ENCODE measurements around the gene BLID.

Gene BLID, protein sequence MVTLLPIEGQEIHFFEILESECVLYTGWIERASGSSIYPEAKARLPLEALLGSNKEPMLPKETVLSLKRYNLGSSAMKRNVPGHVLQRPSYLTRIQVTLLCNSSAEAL

DNA sequence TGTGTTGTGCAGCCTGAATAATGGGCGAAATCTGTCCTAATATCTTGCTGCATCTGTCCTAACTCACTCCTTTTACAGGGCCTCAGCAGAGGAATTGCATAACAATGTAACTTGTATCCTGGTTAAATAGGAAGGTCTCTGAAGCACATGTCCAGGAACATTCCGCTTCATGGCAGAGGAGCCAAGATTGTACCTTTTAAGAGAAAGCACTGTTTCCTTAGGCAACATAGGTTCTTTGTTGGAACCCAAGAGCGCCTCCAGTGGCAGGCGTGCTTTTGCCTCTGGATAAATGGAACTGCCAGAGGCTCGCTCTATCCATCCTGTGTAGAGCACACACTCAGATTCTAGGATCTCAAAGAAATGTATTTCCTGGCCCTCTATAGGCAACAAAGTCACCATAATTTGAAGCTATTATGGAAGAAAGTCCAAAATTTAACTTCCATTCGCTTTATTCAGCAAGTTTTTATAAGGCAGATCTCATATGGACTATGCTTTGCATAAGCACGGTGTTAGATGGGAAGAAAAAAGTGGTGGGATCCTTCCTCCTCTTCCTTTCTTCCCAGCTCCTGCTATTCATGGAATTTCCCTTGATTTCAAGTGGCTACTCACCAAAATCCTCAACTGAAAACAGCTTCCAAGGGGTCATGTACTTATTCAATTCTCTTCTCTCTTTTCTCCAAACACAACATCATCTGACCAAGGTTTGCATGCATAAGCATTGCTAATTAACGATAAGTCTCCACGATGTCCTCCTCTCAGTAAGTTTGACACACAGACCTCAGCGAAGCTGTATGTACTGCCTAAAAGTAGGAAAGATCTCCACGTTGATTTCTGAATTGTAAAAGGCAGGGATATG lies at the start of gene BLID:
BLID (minus strand) TSS at position 692 of the 856 bp plus-strand sequence; CDS start at position 399, 293 bp downstream.
- H3K4me3 ChIP-seq (ENCODE audit: low read depth, low read length) = no peak within 1 kb of the TSS

DNA sequence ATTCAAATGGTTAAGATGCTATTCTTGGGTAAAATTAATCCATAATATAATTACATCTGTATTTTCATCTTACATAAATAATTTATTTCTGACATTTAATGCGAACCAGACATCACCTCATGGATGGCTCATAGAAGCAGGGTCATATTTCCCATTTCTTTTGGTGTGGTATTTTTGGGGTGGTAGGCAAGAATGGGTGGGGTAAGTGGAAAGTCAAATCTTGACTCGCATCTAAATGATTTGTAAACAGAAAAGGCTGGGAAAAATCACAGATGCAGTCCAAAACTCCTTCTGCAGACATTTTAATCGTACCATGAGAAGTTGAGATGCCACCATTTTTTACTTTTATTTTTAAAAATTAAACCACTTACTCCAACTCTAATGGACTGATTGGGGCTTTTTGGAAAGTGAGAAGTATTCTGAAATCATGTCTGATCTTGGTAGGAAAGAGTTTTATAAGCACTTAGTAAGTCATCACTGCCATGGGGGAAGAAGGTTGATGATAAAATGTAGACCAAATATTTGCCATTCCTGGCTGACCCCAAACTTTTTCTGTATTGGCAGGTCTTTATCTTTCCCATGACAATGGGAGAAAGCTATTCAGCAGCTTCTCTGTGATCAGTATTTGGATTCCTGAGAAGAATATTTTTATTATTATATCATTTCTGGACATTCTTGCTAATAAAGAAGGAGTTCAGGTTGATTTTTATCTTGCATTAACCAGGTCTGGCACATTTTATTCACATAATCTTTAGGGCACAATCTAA lies 47.2 kb upstream of the BLID start:
- no peak overlapping the region for H3K4me3 ChIP-seq (ENCODE audit: low read depth, low read length)

DNA sequence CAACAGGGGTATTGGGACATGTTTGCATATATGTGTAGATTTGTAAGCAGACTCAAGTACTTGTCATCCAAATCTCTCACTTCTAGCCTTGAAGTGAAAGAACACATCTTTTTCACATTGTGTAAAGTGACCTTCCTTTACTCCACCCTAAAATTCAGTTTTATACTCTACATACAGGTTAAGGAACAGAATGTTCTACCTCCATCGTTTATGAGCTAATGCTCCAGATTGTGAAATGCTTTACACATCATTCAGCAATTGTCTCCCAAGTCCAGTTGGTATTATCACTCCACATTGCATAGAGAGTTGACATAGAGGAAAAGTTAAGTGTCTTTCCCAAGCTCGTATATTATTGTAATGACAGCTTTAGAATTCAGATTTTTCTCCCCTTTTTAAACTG lies 46.1 kb upstream of the BLID start:
- no peak overlapping the region for H3K4me3 ChIP-seq (ENCODE audit: low read depth, low read length)

DNA sequence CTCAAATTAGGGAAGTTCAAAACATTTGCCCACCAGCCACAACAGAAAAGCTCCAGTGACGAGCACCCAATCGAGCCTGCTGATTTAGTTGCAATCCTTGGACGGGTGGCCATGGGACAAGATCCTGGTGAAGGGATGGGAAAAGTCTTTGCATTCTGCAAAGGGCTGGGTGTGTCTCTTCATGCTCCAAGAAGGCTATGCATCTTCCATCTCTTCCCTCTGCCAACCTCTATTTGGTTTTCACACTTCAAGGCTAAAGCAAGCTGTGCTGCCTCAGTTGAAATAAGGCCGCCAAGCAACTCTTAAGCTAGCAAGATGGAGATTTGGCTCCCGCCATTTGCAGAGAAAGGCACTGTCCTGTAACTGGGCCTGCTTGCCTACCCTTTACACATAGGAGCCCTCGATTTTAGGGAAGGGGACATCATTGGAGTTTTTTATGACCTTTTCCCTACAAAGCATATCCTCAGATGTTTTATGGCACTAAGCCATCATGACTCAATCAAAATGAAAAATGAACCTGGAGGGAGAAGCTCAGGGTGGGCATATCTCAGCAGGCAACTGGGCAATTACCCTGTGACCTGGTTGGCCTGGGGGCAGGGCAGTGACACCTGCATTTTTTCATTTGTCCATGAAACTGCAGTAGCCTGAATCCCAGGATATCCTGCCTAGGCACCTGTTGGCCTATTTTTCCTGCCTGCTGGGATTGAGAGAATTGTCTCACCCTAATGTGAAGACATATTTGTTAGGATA lies 45.0 kb upstream of the BLID start:
- no peak overlapping the region for H3K4me3 ChIP-seq (ENCODE audit: low read depth, low read length)

DNA sequence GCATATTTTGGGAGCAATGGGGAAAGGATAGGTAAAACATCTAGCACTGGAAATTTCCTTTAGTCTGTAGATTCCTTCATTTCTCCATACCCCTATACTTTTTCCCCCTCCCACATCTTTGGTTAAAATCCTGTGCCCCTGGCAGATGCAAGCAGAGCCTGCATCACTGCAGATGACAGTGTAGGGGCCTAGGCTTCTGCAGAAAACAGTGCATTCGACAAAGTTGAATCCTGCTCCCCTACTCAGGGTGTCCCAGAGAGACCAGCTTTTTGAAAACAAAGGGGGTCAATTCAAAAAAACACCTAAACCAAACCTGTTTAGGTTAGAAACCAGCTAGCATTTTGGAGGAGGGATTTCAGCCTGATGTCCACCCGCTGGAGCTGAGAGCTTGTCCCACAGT lies 43.8 kb upstream of the BLID start:
- no peak overlapping the region for H3K4me3 ChIP-seq (ENCODE audit: low read depth, low read length)

DNA sequence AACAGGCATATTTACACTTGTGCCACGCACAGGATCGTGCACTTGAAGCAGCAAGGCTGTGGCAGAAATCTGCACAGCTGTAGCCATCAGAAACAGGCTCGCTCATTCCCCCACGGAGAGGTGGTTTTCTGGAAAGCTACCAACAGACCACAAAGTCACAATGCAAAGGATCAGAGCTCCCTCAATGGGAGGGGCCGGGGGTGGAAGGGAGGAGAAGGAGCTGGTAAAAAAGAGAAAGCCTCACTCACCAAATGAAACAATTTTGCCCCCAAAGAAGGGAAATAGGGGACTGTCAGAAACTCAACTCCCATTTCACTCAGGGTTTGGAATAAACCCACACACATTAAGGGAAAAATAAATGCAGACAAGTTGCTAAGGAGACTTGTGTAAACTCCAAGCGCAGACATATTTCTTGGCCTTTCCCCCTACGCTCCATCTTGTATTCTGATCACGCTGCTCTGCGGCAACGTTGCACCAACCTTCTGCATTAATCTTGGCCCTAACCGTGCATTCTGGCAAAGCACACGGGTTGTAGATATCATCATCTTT lies 43.2 kb upstream of the BLID start:
- H3K4me3 ChIP-seq (ENCODE audit: low read depth, low read length) = no peak overlapping the region

DNA sequence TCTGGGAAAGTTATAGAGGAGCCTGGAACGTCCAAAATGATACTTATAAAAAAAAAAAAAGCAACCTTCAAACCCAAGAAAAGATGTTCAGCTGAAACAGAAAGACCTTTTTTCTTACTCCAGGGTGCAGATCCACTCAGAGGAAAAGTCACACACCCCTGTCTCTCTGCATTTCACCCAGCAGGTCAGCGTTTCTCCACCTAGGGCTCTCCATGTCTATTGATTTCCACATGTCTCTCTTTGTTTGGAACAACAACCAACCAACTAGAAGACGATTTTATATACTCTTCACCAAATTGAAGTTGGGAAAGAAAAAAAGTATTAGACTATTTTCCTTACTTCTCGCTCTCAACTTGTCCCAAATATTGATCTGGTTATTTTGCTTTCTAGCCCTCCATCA lies 42.2 kb upstream of the BLID start:
- no peak overlapping the region for H3K4me3 ChIP-seq (ENCODE audit: low read depth, low read length)

DNA sequence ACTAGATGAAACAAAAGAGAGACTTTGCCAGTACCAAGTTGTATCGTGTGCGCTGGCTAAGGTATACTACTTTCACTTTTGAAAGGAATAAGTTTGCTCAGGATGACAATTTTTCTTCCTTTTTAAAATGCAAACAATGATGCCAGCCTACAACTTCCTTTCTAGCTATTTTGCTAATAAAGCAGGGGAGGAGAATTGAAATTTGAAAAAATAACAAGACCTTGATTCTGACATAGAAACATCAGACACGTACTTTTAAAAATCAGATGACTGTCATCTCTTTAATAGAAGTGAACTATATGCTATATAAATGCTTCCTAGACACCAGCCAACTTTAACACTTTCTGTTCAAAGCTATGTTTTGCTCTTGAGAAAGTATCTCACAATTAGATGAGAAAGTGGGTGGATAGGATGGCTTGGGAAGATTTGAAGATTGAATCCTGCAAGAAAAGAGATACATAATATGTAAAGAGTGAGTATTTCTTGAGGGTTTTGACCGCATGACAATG lies 41.7 kb upstream of the BLID start:
- H3K4me3 ChIP-seq (ENCODE audit: low read depth, low read length) = no peak overlapping the region

DNA sequence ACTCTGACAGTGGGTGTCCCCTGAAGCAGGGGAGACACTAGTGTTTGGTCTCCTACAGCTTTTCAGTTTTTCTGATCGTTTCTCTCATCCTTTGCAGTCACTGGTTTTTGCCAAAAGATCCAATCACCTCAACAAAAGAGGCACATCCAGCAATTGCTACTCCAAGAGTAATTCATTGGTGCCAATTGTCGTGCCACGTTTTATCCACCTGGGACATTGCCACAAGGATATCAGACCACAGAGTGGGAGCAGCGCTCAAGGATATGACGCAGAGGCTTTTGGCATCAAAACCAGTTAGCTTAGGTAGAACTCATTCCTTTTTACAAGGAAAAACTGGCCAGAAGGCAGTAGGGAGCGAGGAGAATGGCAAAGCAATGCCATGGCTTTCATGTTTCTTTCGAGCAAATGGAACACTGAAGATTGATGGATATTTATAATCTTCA lies 40.9 kb upstream of the BLID start:
- no peak overlapping the region for H3K4me3 ChIP-seq (ENCODE audit: low read depth, low read length)

DNA sequence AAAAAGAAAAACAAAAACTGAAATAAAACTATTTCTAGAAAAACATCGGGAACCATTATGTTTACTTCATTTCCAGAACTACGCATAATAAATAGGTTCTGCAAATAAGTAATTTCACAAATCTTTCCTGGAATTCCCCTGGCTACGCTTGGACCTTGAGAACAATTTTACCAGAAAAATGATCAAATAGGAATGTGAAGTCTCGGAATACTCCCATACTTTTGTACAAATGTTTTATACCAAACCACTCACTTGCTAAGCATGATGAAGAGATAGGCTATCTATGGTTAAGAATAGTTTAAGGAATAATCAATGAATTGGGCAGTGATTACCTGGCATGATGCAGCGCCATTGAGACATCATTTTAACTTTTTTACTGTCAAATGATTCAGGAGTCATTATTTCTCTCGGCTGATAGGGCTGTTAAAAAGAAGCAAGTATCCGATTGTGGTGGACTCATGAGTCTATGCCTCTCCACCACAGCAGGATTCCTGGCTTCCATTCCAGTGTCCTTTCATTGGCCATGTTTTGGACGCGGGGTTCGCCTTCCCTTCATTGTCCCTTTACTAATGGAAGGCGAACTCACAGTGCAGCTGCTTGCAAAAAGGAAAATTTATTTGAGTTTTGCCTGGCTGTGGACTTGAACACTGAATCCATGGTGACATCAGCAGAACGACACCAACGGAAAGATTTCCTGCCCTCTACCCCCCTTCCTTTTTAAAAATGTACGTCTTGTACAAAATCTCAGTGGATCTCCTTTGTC lies 39.9 kb upstream of the BLID start:
- H3K4me3 ChIP-seq (ENCODE audit: low read depth, low read length) = no peak overlapping the region

DNA sequence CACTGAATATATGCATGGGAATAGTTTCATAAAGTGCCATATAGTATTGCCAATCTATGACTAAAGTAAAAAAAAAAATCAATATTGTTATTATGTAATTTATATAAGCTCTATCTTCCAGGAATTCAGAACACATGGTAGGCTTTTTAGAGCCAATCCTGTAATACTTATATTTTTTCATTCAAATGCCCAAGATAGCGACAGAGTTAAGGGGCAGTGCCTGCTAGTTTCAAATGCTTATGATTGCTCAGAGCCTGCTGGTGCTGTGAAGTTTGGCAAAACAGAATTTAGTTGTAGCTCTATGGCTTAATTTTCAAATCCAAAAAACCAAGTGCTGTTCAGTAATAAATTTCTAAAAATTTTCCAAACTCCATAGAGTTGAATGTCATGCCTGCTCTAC lies 39.0 kb upstream of the BLID start:
- H3K4me3 ChIP-seq (ENCODE audit: low read depth, low read length) = no peak overlapping the region

DNA sequence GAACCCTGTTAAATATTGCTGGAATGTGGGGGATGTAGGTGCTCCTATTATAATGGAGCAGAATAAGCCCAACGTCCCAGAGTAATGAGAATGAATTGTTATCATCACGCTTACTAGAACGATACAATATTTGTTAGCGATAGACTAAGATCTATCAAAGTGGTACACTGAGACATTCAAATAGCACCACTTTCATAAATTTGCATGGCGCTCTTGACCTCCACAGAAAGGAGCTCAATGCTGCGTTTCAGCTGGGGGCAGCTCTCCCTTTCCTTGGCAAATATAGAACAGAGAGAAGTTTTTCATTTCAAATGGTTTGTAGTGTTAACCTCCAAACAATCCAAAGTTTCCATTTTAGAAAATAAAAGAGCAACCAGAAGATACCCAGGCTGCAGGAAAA lies 38.2 kb upstream of the BLID start:
- no peak overlapping the region for H3K4me3 ChIP-seq (ENCODE audit: low read depth, low read length)

DNA sequence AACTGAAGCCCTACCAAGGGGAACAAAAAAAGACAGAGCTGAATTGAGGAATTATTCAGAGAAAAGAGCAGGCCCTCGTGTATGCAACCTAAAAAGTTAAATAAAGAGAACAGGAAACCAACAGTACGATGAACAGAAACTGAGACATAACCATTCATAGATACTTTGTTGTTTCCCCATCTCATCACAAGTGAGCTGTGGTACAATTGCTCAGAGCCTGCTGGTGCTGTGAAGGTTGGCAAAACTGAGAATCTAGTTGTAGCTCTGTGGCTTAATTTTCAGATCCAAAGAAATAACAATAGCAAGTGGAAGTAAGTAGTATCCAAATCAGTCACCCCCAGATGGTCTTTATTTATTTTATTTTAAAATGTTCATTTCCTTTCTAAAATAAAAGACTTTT lies 37.7 kb upstream of the BLID start:
- no peak overlapping the region for H3K4me3 ChIP-seq (ENCODE audit: low read depth, low read length)

DNA sequence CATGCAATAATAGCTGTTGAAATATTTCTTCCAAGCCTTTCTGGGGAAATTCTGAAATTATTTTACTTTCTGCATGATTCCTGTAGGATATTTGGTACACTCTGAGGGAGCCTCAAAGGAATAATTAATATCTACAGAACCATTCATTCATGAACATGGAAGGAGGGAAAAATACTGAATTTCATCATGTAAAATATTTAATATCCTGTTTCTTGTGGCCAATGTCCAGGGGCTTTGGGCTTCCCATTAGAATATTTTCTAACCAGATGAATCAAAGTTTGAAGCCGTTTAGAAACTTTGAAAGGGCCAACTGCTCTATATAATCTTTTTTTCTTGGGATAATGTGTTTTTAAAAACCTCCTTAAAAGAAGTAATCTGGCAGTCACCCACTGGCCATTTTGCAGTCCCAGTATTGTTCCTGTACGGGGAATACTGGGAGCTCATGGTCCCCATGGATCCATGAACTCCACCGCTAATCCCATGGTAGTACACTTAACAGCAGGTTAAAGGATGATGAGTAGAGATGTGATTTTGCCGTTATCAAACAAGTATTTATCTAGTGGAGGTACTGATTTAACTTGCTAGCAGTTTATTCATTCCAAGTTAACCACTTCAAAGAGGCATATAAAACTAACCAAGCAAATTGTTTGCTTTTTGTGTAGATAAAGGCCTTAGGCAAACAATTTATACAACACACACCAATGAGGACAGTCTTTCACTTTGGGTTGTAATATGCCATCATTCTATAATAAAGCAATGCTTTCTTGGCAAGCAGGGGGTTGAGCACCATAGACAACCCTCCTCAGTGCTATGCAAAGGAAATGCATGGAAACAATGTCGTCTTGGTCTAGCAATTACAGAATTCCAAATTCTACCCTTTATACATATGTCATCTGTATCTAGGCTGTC lies 34.5 kb upstream of the BLID start:
- H3K4me3 ChIP-seq (ENCODE audit: low read depth, low read length) = no peak overlapping the region

DNA sequence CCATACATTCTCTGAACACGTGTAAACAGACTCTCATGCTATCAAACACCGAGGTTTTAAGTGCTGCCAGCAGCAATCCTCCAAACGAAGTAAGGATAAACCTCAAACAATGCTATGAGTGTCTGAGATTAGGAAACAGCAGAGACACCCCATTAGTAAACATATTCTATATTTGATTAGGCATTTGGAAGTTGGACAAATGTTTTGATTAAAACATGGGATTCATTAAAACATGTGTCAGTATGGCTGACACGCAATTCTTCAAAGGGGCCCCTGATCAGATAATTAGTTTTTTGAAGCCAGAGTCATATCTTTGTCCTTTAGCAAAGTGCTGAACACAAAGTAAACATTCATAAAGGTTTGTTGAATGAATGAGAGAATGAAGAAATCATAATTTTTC lies 33.2 kb upstream of the BLID start:
- H3K4me3 ChIP-seq (ENCODE audit: low read depth, low read length) = no peak overlapping the region

DNA sequence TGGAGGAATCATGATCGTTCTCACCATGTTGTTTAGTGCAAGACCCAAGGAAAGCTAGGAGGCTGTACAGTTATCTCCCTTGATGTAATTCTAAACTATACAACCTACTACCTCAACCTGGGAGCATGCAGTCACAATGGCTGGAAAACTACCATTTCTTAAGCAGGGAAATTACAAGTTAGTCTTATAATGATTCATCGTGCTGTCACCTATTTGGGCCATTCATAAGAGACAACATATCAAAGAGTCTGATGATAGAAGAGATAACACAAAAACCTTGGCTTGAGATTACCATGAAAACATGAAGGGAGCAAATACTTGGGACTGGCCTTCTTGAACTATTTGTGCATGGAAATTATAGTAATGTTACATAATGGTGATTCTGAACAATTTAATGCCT lies 30.5 kb upstream of the BLID start:
- no peak overlapping the region for H3K4me3 ChIP-seq (ENCODE audit: low read depth, low read length)

DNA sequence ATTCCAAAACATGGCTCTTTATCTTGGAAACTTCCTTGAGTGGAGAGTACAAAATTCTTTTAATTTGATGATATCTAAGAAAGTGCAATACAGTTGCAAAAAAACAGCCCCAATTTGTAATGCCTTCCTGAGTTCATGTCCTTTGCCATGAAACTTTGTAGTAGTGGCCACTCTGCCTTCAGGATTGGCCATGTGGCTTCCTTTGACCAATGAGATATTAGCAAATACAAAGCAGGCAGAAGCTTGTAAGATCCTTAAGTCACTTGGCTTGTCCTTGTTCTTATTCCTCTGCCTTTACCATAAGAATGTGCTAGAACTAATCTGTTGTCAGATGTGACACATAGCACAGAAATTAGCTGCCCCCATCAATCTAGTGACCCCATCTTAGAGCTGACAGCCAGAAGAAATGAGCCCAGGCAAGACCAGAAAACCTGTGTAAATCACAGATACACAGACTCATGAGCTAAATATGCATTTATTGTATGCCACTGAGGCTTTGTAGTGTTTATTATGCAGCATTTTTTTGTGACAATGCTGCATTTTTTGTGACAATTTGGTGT lies 29.8 kb upstream of the BLID start:
- H3K4me3 ChIP-seq (ENCODE audit: low read depth, low read length) = no peak overlapping the region

DNA sequence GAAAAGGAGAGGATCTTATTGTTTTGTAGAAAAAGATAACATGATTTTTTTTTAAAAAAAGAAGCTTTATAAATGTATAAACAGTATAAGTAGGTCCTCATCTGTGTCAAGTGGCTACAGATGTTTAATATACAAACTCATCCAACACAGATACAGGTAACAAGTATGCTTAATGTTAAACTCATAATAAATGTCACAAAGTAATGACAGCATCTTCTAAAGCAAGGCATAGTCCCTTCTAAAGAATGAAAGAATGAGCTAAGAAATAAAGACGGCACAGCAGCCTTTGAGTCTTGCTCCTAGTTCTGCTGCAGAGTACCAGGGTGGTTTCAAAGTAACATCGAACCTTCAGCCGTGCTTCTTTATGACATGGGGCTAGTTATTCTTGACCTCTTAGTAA lies 28.7 kb upstream of the BLID start:
- no peak overlapping the region for H3K4me3 ChIP-seq (ENCODE audit: low read depth, low read length)

DNA sequence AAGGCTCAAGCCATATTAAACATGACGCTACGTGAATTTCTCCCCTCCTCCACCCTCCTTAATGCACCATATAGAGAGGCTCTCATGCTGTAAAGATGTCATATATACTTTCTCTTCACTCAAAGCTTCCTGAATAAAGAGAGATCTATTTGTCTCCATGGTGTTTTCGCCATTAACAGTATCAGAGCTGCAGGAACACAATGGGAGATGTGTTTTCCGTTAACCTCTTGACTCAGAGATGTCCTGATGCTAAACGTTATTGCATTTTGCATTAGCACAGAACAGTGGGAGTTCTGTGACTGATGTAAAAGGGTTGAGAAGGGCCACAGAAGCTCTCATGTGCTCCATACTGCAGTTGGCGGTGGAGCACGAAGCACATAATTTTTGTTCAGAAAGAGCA lies 25.7 kb upstream of the BLID start:
- H3K4me3 ChIP-seq (ENCODE audit: low read depth, low read length) = no peak overlapping the region
